Activated T-helper 1 cell treated with anti-CD3 and anti-CD28 coated beads, Interleukin-12 subunit alpha, Interleukin-12 subunit beta, Interleukin-2, Interleukin-4 antibody, amounts not matched to agents 30 ng/mL and 10 ng/mL and 1 ng/mL, durations not matched to agents 14 hours and 24 hours and 36 hours (primary cell): ENCODE measurements around the gene AMOTL2. TPM values are rescaled to one million over a fixed set of nuclear protein-coding genes. Genes with fewer than 3 reads are reported as not detected.

Experiments used
- DNase-seq: peaks from one replicate; pipeline ENCODE4 v3.0.0; 2021; ENCODE audit warnings: low spot score
- H3K27ac Mint-ChIP-seq: one replicate; pipeline ENCODE4 v1.8.0; 2021; ENCODE audit warnings: mild to moderate bottlenecking, mixed read lengths
- H3K27me3 Mint-ChIP-seq: one replicate; pipeline ENCODE4 v1.8.0; 2022; ENCODE audit warnings: mild to moderate bottlenecking, moderate library complexity, mixed read lengths; ENCODE audit not compliant: insufficient read depth
- H3K36me3 Mint-ChIP-seq: one replicate; pipeline ENCODE4 v1.8.0; 2021; ENCODE audit warnings: low read depth, mixed read lengths
- H3K4me1 Mint-ChIP-seq: one replicate; pipeline ENCODE4 v1.8.0; 2021; ENCODE audit warnings: low read depth, mixed read lengths
- H3K4me3 Mint-ChIP-seq: one replicate; pipeline ENCODE4 v1.8.0; 2021; ENCODE audit warnings: mild to moderate bottlenecking, moderate library complexity, mixed read lengths
- H3K9me3 Mint-ChIP-seq: one replicate; pipeline ENCODE4 v1.8.0; 2021; ENCODE audit warnings: mixed read lengths
- intact Hi-C: fragments of 100-400 bp; cut with micrococcal nuclease; formaldehyde crosslinking; loops from one replicate; pipeline ENCODE4 v1.15.1; 2024
- total RNA-seq: library from RNA; stranded (reverse); gene quantifications from 2 replicates; pipeline ENCODE4 v1.2.3, GENCODE V29; 2022

AMOTL2 gene
- total RNA-seq, 1 donor from 2014 or later, result not detected

- no peak overlapping the region for H3K27ac Mint-ChIP-seq
- DNase-seq, result no peak
- H3K4me3 Mint-ChIP-seq, result no peak overlapping the region
- H3K9me3 Mint-ChIP-seq, result no peaks in the 10 kb centered on the region
- no peaks in the 10 kb centered on the region for H3K36me3 Mint-ChIP-seq
- H3K4me1 Mint-ChIP-seq, result peaks cover 13% of the 10 kb centered on the region
- intact Hi-C loops, result no loop called here
- peaks cover 33% of the 10 kb centered on the region for H3K27me3 Mint-ChIP-seq
These were observed 6.1 kb downstream of the AMOTL2 start for GRCh38 chr3:134367869-134368750.

DNA sequence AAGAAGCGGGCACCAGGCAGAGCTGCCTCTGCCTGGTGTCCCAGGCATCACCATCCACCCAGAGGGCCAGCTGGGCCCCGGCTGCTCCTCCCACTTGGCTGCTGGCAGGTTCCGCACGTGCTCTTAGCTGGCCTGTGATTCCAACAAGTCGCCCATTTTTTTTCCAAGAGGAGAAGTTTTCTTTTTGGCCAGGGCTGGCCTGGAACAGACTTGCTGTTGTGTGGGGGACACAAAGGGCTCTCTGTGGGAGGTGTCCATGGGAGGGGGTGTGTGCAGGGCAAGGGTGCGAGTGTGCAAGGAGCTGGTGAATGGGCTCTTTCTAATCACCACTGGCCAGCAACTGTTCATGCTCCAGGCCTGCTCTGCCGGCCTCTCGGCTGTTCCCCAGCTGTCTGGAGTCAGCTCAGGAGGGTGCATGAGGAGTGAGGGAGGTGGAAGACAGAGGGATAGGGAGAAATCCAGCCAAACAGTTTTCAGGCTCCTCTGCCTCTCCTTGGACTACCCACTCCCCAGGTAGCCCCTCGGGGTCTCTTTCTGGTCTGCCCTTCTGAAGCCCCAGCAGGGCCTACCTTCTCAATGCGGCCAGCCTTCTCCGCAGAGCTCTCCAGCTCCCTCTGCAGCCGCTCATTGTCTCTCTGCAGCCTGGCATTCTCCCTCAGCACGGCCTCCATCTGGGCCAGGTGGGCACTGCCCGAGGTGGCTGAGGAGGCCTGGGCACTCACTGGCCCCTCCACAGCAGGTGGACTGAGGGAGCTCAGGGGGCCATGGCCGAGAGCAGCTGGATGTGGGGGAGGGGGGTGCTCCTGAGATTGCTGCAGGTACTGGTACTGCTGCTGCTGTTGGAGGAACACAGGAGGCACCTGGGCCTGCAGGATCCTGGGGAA is 7.1 kb downstream of the AMOTL2 start:
- intact Hi-C loops, result no loop called here
- Mint-ChIP-seq H3K36me3 (no peaks in the 10 kb centered on the region), H3K9me3 (no peaks in the 10 kb centered on the region), H3K4me1 (peaks cover 13% of the 10 kb centered on the region), H3K27ac (no peak overlapping the region), H3K4me3 (no peak overlapping the region), H3K27me3 (peaks cover 37% of the 10 kb centered on the region)
- DNase-seq, result no peak

DNA sequence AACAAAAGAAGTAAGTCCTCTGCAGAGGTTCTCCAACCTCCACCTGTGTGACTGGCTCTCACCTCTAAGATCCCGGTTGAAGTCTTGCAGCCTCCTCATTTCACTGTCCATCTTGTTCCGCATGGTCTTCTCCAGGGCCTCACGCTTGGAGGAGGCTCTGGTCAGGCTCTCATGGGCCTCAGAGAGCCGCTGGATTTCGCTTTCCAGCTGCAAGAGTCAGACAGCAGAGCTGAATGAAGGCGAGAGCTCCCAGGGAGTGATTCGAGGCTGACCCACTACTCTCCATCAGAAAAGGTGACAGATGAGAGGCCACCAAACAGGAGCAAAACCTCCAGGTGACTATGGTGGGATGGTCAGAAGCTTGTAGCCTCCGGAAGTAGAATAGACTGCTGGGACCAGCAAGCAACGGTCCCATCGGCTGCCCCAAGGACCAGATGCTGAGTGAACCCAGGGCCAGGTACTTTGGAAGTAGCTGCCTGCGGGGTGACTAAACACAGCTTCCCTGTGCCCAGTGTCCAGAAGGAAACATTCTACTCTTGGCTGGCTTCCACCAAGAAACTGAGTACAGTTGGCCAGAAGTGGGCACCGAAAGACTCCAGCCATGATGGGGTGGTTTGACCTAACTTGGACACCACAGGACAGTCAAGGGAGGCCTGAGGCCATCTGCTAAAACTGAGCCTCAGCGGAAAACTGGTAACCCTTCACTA is 7.9 kb downstream of the AMOTL2 start:
- Mint-ChIP-seq H3K9me3 (no peaks in the 10 kb centered on the region), H3K4me3 (no peak overlapping the region), H3K36me3 (no peaks in the 10 kb centered on the region), H3K4me1 (peaks cover 13% of the 10 kb centered on the region), H3K27me3 (peaks cover 36% of the 10 kb centered on the region), H3K27ac (no peak overlapping the region)
- intact Hi-C loops, result no loop called here
- no peak for DNase-seq

- Mint-ChIP-seq H3K4me1 (peaks cover 13% of the 10 kb centered on the region), H3K4me3 (no peak overlapping the region)
- intact Hi-C loops, result no loop called here
These were observed 8.5 kb downstream of the AMOTL2 start for GRCh38 chr3:134365766-134366065.

GRCh38 chr3:134364936-134365765 is 9.1 kb downstream of the AMOTL2 start:
- Mint-ChIP-seq H3K27ac (no peak overlapping the region), H3K4me3 (no peak overlapping the region), H3K9me3 (no peaks in the 10 kb centered on the region), H3K27me3 (peaks cover 36% of the 10 kb centered on the region), H3K36me3 (no peaks in the 10 kb centered on the region), H3K4me1 (peaks cover 13% of the 10 kb centered on the region)
- DNase-seq, result no peak
- intact Hi-C loops, result no loop called here

More at GRCh38 chr3:134365766-134366065, 8.5 kb downstream of the AMOTL2 start:
- Mint-ChIP-seq H3K27me3 (peaks cover 36% of the 10 kb centered on the region), H3K27ac (no peak overlapping the region), H3K9me3 (no peaks in the 10 kb centered on the region), H3K36me3 (no peaks in the 10 kb centered on the region)
- no peak for DNase-seq

DNA sequence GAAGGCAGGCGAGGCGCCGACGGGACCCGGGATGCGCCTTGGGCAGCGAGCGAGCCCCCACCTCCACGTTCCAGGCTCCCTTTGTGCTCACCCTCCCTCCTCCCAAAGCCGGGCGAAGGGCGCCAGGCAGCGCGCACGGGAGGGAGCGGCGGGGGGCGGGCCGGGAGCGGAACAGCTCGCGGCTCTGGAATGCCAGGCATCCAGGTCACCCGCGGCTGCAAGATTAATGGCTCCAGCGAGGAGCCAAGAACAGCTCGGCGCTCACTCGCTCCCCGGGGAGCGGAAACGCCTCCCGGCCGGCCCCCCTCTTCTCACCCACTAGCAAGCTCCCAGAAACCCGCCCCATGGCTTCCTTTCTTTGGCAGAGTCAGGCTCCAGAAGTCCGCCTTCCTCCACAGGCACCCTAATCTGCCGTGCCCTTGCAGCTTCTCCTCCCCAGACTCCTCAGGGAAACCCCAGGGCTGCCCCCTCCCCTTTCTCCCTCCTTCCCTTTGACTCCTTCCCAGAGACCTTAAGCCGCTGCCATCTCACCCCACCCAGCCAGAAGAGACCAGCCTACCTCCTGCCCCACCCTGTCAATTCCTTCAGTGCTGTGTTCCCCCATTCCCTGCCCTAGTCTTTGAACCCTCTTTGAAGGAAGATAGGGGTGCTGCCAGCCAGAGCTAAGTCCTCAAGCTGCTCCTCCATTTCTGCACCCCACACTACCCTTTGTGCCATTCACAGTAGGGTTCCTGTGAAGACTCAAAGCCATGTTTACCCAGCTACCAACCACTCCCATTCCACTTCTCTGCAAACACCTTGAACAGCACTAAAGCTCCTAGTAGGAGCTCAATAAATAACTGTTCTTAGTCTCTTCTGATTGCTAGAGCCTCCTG is 9.9 kb downstream of the AMOTL2 start:
- DNase-seq, result no peak
- Mint-ChIP-seq H3K36me3 (no peaks in the 10 kb centered on the region), H3K27me3 (peaks cover 36% of the 10 kb centered on the region), H3K9me3 (no peaks in the 10 kb centered on the region), H3K4me1 (peaks cover 13% of the 10 kb centered on the region), H3K27ac (no peak overlapping the region), H3K4me3 (no peak overlapping the region)
- intact Hi-C loops, result no loop called here

GRCh38 chr3:134363381-134363755 is 10.9 kb downstream of the AMOTL2 start:
- H3K4me1 Mint-ChIP-seq, result peaks cover 13% of the 10 kb centered on the region
- no peaks in the 10 kb centered on the region for H3K9me3 Mint-ChIP-seq
- no peaks in the 10 kb centered on the region for H3K36me3 Mint-ChIP-seq
- H3K4me3 Mint-ChIP-seq, result no peak overlapping the region
- no peak overlapping the region for H3K27ac Mint-ChIP-seq
- peaks cover 33% of the 10 kb centered on the region for H3K27me3 Mint-ChIP-seq
- intact Hi-C loops, result no loop called here
- DNase-seq, result no peak

DNA sequence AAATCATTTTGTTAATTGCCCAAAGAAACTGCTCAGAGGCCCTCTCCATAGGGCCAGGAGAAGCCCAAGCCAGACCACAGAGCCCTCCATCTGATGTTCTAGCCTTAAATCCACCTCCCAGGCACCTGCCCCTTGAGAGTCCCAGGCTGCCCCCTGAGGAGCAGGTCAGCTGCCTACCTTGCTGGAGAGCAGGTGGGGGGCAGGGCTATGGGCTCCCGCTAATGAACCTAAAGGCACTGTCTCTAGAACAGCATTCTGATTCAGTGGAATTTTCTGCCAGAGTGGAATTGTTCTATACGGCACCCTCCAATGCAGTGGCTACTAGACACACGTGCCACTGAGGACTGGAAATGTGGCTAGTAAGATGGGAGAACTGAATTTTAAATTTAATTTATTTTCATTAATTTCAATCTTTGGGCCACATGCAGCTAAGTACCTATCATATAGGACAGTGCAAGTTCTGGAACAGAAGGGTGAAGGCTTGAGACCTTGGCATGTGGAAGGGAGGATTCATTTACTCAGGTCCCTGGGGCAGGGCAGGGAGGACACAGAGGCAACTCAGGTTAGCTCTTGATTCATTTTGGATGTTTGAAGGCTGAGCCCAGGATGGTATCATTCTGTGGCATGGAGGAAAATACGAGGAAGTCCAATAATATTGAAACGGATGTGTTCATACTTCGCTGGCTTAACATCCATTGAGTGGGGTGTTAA is 11.4 kb downstream of the AMOTL2 start:
- intact Hi-C loops, result no loop called here
- Mint-ChIP-seq H3K27ac (no peak overlapping the region), H3K4me1 (peaks cover 13% of the 10 kb centered on the region), H3K4me3 (no peak overlapping the region), H3K27me3 (peaks cover 33% of the 10 kb centered on the region), H3K9me3 (no peaks in the 10 kb centered on the region), H3K36me3 (no peaks in the 10 kb centered on the region)
- no peak for DNase-seq

GRCh38 chr3:134362221-134362620 is 12.0 kb downstream of the AMOTL2 start:
- Mint-ChIP-seq H3K4me3 (no peak overlapping the region), H3K27ac (no peak overlapping the region), H3K4me1 (peaks cover 13% of the 10 kb centered on the region), H3K9me3 (no peaks in the 10 kb centered on the region), H3K36me3 (no peaks in the 10 kb centered on the region), H3K27me3 (peaks cover 33% of the 10 kb centered on the region)
- DNase-seq, result no peak
- intact Hi-C loops, result no loop called here

GRCh38 chr3:134361162-134361835 is 12.9 kb downstream of the AMOTL2 start:
- Mint-ChIP-seq H3K4me1 (peaks cover 13% of the 10 kb centered on the region), H3K4me3 (no peak overlapping the region), H3K9me3 (no peaks in the 10 kb centered on the region), H3K27ac (no peak overlapping the region), H3K36me3 (no peaks in the 10 kb centered on the region), H3K27me3 (peaks cover 33% of the 10 kb centered on the region)
- intact Hi-C loops, result no loop called here
- DNase-seq, result no peak

GRCh38 chr3:134360046-134360445 is 14.2 kb downstream of the AMOTL2 start:
- no peak for DNase-seq
- intact Hi-C loops, result no loop called here
- H3K9me3 Mint-ChIP-seq, result no peaks in the 10 kb centered on the region
- peaks cover 9% of the 10 kb centered on the region for H3K4me1 Mint-ChIP-seq
- H3K4me3 Mint-ChIP-seq, result no peak overlapping the region
- H3K27me3 Mint-ChIP-seq, result peaks cover 23% of the 10 kb centered on the region
- H3K36me3 Mint-ChIP-seq, result no peaks in the 10 kb centered on the region
- H3K27ac Mint-ChIP-seq, result no peak overlapping the region
